ENCODE measurements around the gene GALNT18. TPM values are rescaled to one million over a fixed set of nuclear protein-coding genes. Genes with fewer than 3 reads are reported as not detected.

GALNT18 gene
- polyA plus RNA-seq, 3 donors = 19.8 to 28.0 (median 23.6) TPM

DNA sequence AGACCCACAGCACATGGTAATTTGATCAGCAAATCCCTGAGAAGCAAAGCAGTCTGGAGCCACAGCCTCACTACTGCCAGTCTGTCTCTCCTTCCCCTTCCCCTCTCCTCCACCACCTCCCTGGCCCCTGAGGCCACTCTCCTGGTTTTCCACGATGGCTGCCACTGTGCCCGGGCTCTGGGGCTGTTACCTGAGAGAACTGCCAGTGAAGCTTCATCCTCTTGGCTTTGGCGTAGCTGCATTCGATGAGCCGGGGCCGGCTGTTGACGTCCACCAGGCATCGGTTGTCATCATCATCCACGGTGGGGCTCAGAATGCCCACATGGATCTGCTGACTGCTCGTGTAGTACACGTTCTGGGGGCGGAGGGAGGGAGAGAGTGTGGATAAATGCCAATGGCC lies 329.0 kb downstream of the GALNT18 start:
- no peak for DNase-seq (ENCODE audit: extremely low read depth in 1 of 11, low read depth in 9 of 11, low spot score in 4 of 11)

DNA sequence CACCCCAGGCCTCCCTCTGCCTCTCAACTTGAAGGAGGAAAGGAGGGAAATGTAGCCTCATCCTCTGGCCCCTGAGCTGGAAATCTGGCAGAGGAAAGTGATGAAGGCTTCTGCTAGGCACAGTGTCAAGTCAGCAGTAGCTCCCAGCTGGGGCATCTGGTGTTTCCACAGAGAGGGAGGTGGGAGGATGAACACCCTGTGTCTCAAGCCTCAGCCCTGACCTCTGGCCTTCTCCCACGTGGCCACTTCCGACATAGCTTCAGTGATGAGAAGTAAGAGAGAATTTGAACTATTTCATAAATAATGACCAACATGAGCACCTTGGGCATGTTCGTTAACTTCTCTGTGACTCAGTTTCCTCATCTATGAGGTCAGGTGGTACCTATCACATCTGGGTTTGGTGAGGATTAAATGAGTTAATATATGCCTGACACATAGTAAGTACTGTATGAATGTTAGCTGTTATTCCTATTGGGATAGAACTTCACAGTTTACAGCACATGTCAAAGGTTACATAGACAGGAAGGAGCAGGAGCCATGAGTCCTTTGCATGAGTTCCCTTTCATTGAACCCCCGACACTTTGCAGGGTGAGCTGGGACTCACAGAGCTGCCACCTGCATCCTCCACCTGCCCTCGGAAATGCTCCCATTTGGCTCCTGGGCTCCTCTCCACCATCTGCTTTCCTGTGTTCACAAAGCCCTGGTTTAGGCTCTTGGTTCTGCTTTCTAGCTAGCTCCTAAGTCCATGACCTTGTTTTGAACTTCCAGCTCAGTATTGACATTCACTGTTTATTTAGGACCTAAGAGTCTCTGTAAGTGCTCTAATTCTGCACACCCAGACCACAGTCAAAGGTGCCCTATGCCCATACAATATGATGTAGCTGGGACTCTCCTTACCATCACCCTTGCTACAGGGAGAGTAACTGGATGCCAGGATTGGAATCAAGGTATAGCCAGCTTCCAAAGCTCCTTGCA lies 330.5 kb downstream of the GALNT18 start:
- DNase-seq (ENCODE audit: extremely low read depth in 1 of 11, low read depth in 9 of 11, low spot score in 4 of 11) = no peak

DNA sequence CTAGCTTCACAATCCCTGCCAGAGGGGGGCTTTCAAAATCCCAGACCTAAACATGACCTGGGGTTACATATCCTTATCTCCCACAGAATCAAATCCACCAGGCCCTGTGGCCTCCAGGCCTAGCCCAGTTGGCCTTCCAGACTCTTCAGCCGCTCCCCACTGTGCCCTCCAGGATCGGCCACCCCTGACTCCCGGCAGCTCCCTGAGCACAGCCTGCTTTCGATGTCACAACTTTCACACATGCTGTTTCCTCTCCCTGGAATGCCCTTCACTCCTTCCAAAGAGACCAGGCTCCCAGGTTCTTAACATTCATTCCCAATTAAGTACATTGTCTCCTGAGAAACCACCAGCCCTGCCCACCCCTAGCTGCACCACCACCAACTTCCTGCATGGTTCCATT lies 331.5 kb downstream of the GALNT18 start:
- no peak for DNase-seq (ENCODE audit: extremely low read depth in 1 of 11, low read depth in 9 of 11, low spot score in 4 of 11)

DNA sequence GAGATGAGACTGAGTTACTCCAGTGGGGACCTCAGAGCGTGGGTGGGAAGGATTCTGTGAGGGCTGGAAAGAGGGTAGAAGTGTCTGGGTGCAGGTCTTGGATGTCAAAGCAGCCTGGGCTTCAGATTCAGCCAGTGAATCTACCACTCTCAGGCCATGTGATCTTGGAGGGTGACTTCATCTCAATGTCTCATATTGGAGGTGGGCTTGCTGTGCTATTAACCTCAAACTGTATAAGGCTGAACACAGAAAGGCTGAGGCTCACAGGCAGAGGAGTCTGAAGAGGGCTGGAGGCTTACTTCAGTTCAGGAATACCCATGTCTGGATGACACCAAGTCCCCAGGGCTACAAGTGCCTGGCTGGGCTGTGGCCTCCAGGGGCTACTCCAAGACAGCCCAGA lies 332.1 kb downstream of the GALNT18 start:
- DNase-seq (ENCODE audit: extremely low read depth in 1 of 11, low read depth in 9 of 11, low spot score in 4 of 11) = no peak

DNA sequence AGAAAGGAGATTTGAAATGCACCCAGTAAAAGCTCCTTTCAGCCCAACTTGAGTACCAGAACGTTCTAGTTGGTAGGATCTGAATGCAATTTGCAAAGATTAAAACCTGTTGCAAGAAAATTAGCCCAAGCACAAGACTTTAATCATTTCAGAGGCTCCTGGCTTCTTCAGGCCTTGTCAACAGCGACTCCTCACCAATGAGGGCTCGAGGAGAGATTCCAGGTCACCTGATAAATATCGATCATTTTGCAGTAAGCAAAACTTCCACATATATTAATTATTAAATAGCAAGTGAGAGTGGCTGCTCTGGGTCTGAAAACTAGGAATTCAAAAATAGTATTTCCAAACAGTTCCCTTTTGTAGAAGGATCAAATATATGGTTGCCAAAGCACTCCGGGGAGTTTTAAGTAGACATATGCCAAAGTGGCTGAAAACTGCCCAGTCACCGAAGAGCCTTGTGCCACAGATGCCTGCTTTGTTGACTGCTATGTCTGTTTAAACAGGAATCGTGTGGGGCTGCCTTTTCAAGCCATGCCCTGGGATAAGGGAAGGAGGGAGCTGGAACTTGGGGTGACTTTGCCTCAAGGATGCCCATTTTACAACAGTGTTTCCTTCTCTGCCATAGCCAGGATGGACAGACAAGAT lies 332.7 kb downstream of the GALNT18 start:
- no peak for DNase-seq (ENCODE audit: extremely low read depth in 1 of 11, low read depth in 9 of 11, low spot score in 4 of 11)

DNA sequence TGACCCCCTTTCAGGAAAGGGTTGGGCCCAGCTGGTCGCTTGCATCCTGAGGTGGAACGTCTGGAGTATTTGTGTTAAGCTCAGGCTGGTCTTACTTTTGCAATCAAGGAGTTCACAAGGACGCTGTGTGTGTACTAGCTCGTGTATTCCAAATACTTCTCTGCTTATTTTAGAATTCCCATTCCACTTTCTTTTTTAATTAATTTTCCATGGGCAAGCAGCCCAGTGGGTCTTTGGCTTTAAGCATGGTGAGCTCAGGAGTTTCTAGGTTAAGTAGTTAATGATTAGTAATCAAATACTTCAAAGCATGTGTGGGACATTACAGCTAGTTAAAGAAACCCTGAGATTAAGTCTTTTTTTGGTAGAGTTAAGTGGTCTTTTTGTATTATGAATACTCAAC lies 337.3 kb downstream of the GALNT18 start:
- peak in 1 of 11 donors; percentile 35 for DNase-seq (ENCODE audit: extremely low read depth in 1 of 11, low read depth in 9 of 11, low spot score in 4 of 11)

DNA sequence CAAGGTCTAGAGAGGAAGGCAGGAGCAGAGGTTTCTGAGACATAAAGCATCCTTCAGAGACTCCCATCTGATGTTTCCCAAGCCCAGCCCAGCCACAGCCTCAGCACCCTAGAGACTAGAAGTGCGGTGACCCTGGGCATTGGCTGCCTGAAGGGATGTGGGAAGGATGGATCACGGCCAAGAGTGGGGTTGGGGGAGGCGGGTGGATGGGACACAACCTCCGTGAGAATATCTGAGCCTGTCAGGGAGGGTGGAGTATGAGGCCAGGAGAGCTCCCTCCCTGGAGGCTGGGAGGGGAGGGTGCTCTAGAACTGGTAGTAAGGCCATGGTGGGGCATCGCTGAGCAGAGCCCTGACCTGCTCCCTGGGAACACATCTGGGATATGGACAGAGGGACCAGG lies 340.2 kb downstream of the GALNT18 start:
- DNase-seq (ENCODE audit: extremely low read depth in 1 of 11, low read depth in 9 of 11, low spot score in 4 of 11) = no peak

DNA sequence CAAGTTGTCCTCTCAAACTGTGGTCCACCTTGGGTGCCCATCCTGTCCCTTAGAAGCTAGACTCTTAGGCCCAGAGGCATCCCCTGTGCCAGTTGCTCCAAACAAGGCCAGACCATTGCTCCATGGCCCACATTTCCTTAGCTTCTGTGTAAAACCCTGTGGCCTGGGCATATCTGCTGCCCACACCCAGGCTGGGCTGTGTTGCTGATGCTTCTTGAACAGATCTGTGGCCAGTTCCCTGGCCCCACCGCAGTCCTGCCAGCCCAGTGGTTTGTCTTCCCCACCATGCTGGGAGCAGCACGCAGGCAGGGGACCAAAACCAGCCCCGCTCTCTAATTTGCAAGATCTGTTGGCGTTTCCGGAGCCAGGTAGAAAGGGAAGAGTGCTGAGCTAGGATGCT lies 341.0 kb downstream of the GALNT18 start:
- DNase-seq (ENCODE audit: extremely low read depth in 1 of 11, low read depth in 9 of 11, low spot score in 4 of 11) = no peak

DNA sequence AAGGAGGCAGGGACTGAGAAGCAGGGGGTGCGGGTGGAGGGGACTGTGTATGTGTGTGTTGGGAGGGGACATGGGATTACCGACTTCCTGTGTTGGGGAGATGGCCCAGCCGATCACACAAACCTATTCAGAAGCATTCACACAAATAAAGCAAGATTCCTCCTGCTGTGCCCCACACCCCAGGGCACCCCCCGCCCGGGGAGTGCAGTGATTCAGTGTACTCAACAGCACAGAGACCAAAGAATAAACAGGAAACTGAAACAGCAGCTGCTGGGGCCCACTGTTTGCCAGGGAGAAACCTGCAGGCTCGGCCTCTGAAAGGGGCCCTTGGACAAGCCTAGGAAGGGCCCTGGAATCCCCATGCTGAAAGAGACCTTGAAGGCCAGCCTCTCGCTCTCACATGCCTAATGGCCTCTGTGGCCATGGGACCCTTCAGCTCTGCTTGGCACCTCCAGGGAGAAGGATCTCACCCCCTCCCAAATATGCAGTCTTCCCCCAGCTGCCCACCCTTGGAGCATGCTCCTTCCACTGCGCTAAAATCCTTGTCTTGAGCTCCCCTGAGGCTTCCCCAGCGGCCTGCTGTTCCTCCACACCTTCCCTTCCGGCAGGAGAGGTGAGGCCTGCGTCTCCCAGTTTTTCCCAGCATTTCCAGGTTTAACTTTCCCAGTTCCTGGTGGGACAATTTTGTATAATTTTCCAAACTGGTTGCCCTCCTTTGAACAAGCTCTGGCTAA lies 341.7 kb downstream of the GALNT18 start:
- DNase-seq (ENCODE audit: extremely low read depth in 1 of 11, low read depth in 9 of 11, low spot score in 4 of 11) = no peak

DNA sequence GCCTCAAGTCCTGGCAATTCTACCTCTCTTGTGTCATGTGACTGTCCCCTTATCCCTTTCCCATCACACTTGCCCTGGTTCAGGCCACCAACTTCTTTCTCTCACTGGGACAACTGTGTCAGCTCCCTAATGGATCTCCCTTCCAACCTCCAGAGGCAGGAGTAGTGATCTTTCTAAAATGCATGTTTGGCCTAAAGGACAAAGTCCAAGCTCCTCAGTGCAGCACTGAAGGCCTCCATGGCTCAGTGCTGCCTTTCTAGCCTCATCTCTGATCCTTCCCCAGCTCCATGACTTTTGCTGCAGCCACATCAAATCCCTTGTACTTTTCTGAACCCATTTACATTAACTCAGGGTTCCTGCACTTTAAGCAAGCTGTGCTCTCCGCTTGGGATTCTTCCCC lies 349.6 kb downstream of the GALNT18 start:
- no peak for DNase-seq (ENCODE audit: extremely low read depth in 1 of 11, low read depth in 9 of 11, low spot score in 4 of 11)

DNA sequence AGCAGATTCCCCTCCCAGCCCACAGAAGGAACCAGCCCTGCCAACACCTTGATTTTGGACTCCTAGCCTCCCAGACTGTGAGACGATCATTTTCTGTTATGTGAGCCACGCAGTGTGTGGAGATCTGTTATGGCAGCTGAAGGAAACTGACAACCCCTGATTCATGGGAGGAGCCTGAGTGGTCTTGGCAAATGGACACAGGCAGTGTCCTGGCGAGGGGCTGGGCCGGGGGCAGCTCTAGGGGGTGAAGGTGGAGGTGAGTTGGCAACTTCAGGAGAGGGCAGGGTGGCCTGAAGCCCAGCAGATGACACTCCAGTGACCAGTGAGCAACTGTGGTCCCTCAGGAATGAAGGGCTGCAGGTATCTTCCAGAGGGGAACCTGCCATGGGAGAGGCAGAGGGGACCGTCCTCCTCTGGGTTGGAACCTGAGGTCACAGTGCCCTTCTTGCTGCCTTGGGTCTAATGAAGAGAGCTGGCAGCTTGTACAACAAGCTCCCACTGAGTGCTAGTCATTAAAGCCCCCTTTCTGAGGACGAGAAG lies 351.5 kb downstream of the GALNT18 start:
- DNase-seq (ENCODE audit: extremely low read depth in 1 of 11, low read depth in 9 of 11, low spot score in 4 of 11) = no peak

DNA sequence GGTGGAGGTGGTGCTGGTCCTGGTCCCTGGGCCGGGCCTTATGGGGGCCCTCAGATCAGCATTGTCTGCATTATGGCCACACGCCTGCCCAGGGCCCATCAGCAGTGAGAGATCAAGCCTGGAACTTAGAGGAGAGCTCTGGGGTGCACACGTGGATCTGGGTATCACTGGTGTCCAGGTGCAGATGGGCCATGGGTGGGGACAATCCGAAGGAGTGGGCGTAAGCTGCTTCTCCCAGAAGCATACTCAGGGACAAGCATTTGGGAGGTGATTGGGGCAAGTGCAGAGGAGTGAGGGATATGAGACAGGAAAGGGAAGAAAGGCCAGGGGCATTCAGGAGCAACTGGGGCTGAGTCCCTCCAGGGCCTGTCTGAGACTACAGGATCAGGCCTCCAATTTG lies 353.1 kb downstream of the GALNT18 start:
- DNase-seq (ENCODE audit: extremely low read depth in 1 of 11, low read depth in 9 of 11, low spot score in 4 of 11) = no peak

DNA sequence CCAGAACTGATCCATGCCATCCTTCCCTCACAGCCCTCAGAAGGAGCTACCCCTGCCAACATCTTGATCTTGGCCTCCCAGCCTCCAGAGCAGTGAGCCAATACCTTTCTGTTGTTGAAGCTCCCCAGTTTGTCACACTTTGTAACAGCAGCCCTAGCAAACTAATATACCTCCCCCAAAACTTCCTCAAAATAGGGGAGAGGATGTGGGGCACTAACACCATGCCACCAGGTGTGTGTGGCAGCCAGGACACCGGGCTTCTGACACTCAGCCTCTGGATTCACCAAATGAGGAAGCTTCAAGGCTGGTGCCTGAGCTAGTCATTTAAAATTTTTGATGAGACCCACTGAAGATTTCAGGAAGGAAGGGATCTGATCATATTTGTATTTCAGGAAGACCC lies 353.7 kb downstream of the GALNT18 start:
- no peak for DNase-seq (ENCODE audit: extremely low read depth in 1 of 11, low read depth in 9 of 11, low spot score in 4 of 11)

DNA sequence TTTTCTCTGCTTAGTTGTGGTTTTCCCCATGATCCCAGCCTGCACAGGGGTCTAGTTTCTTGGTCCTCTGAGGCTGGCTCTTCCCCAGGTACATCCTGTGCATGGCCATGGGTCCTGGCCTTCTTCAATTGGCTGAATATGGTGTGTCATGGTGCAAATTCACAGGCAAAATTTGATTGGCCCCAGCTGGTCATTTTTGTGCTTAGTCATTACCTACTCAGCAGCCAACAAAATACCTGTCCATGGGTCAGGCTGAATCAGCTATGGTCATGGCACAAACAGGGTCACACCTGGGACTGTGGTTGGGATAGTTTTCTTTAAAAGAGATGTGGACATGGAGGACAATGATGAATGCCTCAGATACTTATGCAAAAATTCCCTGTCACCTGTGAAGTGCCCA lies 354.5 kb downstream of the GALNT18 start:
- DNase-seq (ENCODE audit: extremely low read depth in 1 of 11, low read depth in 9 of 11, low spot score in 4 of 11) = no peak

DNA sequence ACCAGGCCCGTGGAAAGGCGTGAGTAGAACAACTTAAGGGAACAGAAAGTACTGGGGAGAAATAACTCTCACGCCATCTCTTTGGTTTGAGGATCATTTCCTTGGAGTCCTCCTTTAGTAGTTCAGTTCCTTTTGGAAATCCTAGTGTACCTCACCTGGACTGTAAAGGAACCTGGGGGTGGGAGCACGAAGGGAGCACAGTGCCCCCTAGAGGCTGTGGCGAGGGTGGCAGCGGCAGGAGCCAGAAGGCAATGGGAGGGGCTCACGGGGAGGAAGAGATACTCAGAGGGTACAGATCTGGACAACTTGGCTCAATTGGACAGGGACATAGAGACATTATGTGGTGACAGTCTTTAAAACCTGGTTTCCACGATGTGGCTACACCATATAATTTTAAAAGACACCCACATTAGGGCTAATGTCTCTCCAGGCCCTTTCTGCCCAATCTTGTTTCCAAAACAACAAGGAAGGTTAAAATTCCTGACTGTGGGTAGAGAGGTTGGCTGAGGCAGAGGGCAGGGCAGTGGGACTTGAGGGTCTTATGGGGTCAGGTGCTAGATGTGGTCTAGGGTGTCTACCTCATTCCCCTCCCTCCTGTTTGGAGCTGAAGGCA lies 355.7 kb downstream of the GALNT18 start:
- no peak for DNase-seq (ENCODE audit: extremely low read depth in 1 of 11, low read depth in 9 of 11, low spot score in 4 of 11)

DNA sequence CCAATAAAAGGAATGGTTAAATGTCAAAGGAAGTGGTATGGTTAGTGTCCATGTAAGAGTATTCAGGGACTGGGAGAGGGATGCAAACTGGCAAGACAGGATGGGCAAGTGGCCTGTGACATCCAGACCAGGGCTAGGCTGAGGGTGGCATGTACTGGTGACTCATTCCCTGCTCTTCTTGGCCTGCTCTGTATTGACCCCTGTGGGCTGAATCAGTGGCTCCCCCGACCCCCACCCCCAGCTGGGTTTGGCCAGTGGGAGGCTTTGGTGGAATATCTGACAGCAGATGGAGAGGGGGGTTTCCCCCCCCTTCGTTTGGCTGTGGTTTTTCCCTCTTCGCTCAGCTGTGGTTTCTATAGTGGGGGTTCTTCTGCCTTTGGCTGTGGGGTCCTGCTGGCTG lies 356.5 kb downstream of the GALNT18 start:
- no peak for DNase-seq (ENCODE audit: extremely low read depth in 1 of 11, low read depth in 9 of 11, low spot score in 4 of 11)

DNA sequence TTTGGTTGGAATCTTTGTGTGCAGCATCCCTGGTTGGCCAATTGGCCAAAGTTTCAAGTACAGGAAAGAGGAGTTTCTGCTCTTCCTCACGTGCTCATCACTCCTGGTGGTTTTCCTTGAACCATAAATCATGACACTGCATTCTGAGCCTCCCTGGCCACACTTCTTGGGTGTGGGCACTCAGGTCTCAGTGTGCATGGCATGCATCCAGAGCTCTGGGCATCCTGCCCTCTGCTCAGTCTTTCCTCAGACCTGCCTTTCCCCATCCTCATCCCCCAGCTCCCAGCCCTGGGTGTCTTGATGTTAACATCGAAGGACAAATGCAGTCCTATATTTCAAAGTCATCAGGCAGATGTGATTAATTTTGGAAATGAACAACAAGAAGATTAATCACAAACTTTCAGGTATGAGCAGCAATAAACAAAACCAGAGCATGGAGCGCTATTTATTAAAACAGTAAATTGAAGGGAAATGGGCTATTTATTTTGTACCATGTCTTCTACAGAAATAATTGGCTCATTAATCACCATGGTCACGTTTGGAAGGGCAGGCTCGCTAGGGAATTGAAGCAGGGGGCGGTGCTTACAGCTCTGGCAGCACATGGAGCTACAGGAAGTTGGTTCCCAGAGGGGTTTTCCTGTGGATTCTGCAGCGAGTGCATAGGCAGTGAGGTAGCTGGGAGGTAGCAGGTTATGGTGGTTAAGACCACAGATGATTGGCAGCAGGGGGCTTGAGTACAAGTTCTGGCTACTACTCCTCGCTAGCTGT lies 358.4 kb downstream of the GALNT18 start:
- DNase-seq (ENCODE audit: extremely low read depth in 1 of 11, low read depth in 9 of 11, low spot score in 4 of 11) = peak in 4 of 11 donors; percentile 45 to 50 (median 48)

DNA sequence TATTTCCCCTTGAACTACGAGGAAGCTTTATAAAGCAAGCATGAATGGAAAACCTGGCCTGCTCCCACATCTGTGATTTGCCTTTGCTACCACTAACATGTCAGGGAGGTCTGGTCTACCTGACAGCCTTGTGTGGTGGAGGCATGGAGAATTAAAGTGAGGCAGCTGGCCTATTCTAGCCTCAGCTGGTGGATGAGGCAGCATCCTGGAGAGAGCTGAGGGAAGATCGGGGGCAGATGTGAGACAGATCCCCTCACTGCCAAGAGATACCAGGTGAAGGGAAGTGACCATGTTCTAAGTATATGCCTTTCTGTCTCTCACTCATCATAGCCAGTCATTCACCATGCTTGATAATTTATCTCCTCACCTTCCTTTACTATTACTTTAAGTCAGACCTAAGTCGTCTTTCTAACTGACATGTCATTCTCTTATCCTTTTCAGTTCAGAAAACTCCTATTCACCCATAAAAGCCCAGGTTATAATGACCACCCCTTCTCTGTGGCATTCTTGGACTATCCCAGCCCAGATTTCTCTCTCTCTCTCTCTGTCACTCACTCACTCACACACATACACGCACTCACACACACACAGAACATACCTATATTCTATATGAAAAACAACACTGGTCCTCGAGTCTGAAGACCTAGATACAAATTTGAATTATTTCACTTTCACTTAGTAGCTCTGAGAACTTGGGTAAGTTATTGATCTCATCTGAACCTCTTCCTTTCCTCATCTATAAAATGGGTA lies 359.5 kb downstream of the GALNT18 start:
- no peak for DNase-seq (ENCODE audit: extremely low read depth in 1 of 11, low read depth in 9 of 11, low spot score in 4 of 11)

Data from renal cortex interstitium (tissue), 11 donors.